HepG2 (cell line): ENCODE data around the gene TLX3. TPM values are rescaled to one million over a fixed set of nuclear protein-coding genes. Genes with fewer than 3 reads are reported as not detected.

Experiments
- ATAC-seq: fragments of 200-7000 bp; cut with Tn5 transposase; 3 replicates; pipeline ENCODE4 v1.9.1; 2020; ENCODE audit warnings: mild to moderate bottlenecking, moderate library complexity
- BruUV-seq: library from RNA; stranded (reverse); fragments of 400-500 nt; replicated peaks from 2 replicates; lab custom pipeline; 2021; lab: Mats Ljungman, UMichigan
- CTCF ChIA-PET: fragments of 300-600 bp; formaldehyde crosslinking; extraction: SDS; loops from one replicate; lab custom pipeline; 2021; ENCODE audit warnings: low total read pairs, inconsistent platforms, low intra/inter-chr PET ratio; lab: Yijun Ruan, JAX
- POLR2A ChIA-PET: fragments of 350-600 bp; sonication (Branson Sonifier 250); formaldehyde crosslinking; loops from one replicate; lab custom pipeline; 2020; ENCODE audit warnings: antibody characterized with exemption, inconsistent platforms; lab: Yijun Ruan, JAX
- DNase-seq: peaks from one replicate; pipeline ENCODE4 v3.0.0-alpha.2; 2015; ENCODE audit warnings: low spot score
- FAIRE-seq: peaks from 3 replicates; lab custom pipeline; 2011; peaks lifted over from hg19 to GRCh38; lab: Jason Lieb, UNC
- H2AFZ ChIP-seq: one replicate; pipeline ENCODE4 v1.6.1; 2011; ENCODE audit warnings: low read length, inconsistent platforms
- H3K27ac ChIP-seq: fragments of 300-600 bp; 3 replicates; pipeline ENCODE4 v1.8.0; 2011; ENCODE audit warnings: mixed run types, mild to moderate bottlenecking, mixed read lengths, low read length, inconsistent platforms; ENCODE audit not compliant: insufficient read depth; ENCODE audit errors: extremely low read length
- H3K27me3 ChIP-seq, 2 experiments: fragments of 200-600 bp in 1 of 2; 2 replicates in 1 of 2; 3 replicates in 1 of 2; pipeline versions ENCODE4 v1.6.0 to v1.8.0; 2011; ENCODE audit warnings: low read length in 2 of 2, mild to moderate bottlenecking in 2 of 2, moderate library complexity in 2 of 2, inconsistent platforms in 1 of 2; ENCODE audit not compliant: insufficient read depth in 2 of 2, control insufficient read depth in 1 of 2
- H3K36me3 ChIP-seq, 2 experiments: fragments of 200-600 bp in 1 of 2; replicated peaks in 1 of 2; 2 replicates in 1 of 2; 3 replicates in 1 of 2; pipeline versions ENCODE4 v1.5.1 to v1.8.0; 2011; ENCODE audit warnings: low read length in 2 of 2, inconsistent platforms in 1 of 2; ENCODE audit not compliant: insufficient read depth in 2 of 2, control insufficient read depth in 1 of 2
- H3K4me1 ChIP-seq: 2 replicates; pipeline ENCODE4 v1.5.1; 2012; ENCODE audit warnings: low read length, inconsistent platforms; ENCODE audit not compliant: insufficient read depth
- H3K4me2 ChIP-seq: 2 replicates; pipeline ENCODE4 v1.6.0; 2011; ENCODE audit warnings: low read depth, low read length, inconsistent platforms
- H3K4me3 ChIP-seq, 3 experiments: fragments of 200-600 bp in 1 of 3; sonication (generic), shearing (Covaris generic) in 1 of 3; replicated peaks in 1 of 3; 2 replicates each; pipeline ENCODE4 v1.5.1; 2011 to 2016; ENCODE audit warnings: low read length in 3 of 3, inconsistent platforms in 2 of 3, low read depth in 2 of 3, mild to moderate bottlenecking in 2 of 3, control low read depth in 1 of 3, mixed read lengths in 1 of 3; ENCODE audit not compliant: insufficient read depth in 1 of 3
- H3K79me2 ChIP-seq: one replicate; pipeline ENCODE4 v1.6.1; 2011; ENCODE audit warnings: low read length, inconsistent platforms; ENCODE audit not compliant: insufficient read depth
- H3K9ac ChIP-seq: 2 replicates; pipeline ENCODE4 v1.6.0; 2011; ENCODE audit warnings: mild to moderate bottlenecking, low read depth, low read length, inconsistent platforms; ENCODE audit not compliant: insufficient read depth
- H3K9me3 ChIP-seq: 2 replicates; pipeline ENCODE4 v1.5.1; 2012; ENCODE audit warnings: mild to moderate bottlenecking, low read length
- H4K20me1 ChIP-seq: 2 replicates; pipeline ENCODE4 v1.6.0; 2011; ENCODE audit warnings: inconsistent platforms, mild to moderate bottlenecking, low read length, moderate library complexity; ENCODE audit not compliant: insufficient read depth
- BHLHE40 ChIP-seq: IDR thresholded peaks from 2 replicates; pipeline ENCODE4 v1.6.1; 2011; ENCODE audit warnings: low read length, improper control_type of control experiment
- CBX5 ChIP-seq: sonication (generic); formaldehyde crosslinking; IDR thresholded peaks from 2 replicates; pipeline ENCODE4 v1.4.0; 2020; ENCODE audit warnings: missing genetic modification reagents, borderline replicate concordance
- CTCF ChIP-seq: sonication (generic); formaldehyde crosslinking; IDR thresholded peaks from 2 replicates; pipeline ENCODE4 v1.5.0; 2020; ENCODE audit warnings: mild to moderate bottlenecking, missing genetic modification reagents, moderate library complexity
- FOXJ3 ChIP-seq: sonication (generic); formaldehyde crosslinking; IDR thresholded peaks from 2 replicates; pipeline ENCODE4 v1.4.0; 2020; ENCODE audit warnings: missing genetic modification reagents, mild to moderate bottlenecking, borderline replicate concordance
- GLI4 ChIP-seq: sonication (generic); formaldehyde crosslinking; IDR thresholded peaks from 2 replicates; pipeline ENCODE4 v1.5.1; 2020; ENCODE audit warnings: missing genetic modification reagents, mild to moderate bottlenecking, moderate library complexity, borderline replicate concordance
- HBP1 ChIP-seq: IDR thresholded peaks from 2 replicates; pipeline ENCODE4 v1.6.1; 2016; ENCODE audit warnings: low read depth, control low read depth
- HINFP ChIP-seq: sonication (generic); formaldehyde crosslinking; IDR thresholded peaks from 2 replicates; pipeline ENCODE4 v1.4.0; 2020; ENCODE audit warnings: low read depth, mild to moderate bottlenecking, missing genetic modification reagents
- MAF1 ChIP-seq: sonication (generic); formaldehyde crosslinking; IDR thresholded peaks from 2 replicates; pipeline ENCODE4 v1.5.0; 2020; ENCODE audit warnings: missing genetic modification reagents, borderline replicate concordance
- MAFF ChIP-seq: IDR thresholded peaks from 2 replicates; pipeline ENCODE4 v1.6.1; 2011; ENCODE audit warnings: low read depth, low read length, improper control_type of control experiment
- SNRNP70 ChIP-seq: fragments of 200-400 bp; formaldehyde crosslinking; IDR thresholded peaks from 2 replicates; pipeline ENCODE4 v1.6.1; 2017; ENCODE audit warnings: mild to moderate bottlenecking, low read depth, low read length, moderate library complexity
- SOX6 ChIP-seq, 2 experiments: fragments of 450-650 bp in 1 of 2; sonication (generic) in 1 of 2; formaldehyde crosslinking in 1 of 2; IDR thresholded peaks; 2 replicates each; pipeline versions ENCODE4 v1.4.0 to v1.6.1; 2017 to 2020; ENCODE audit warnings: antibody characterized with exemption in 1 of 2, mild to moderate bottlenecking in 1 of 2, missing genetic modification reagents in 1 of 2
- XBP1 ChIP-seq: sonication (generic); formaldehyde crosslinking; IDR thresholded peaks from 2 replicates; pipeline ENCODE4 v1.5.0; 2020; ENCODE audit warnings: missing genetic modification reagents
- ZBTB7B ChIP-seq: sonication (generic); formaldehyde crosslinking; IDR thresholded peaks from 2 replicates; pipeline ENCODE4 v1.4.0; 2020; ENCODE audit warnings: missing genetic modification reagents
- ZNF296 ChIP-seq: sonication (generic); formaldehyde crosslinking; conservative IDR thresholded peaks from 2 replicates; pipeline ENCODE4 v1.5.0; 2020; ENCODE audit warnings: mild to moderate bottlenecking, missing genetic modification reagents
- ZNF3 ChIP-seq: IDR thresholded peaks from 2 replicates; pipeline ENCODE4 v1.7.0; 2017; ENCODE audit warnings: inconsistent platforms
- ZNF329 ChIP-seq: sonication (generic); formaldehyde crosslinking; IDR thresholded peaks from 2 replicates; pipeline ENCODE4 v1.9.0; 2021; ENCODE audit warnings: low read depth, mild to moderate bottlenecking, missing genetic modification reagents
- ZNF512B ChIP-seq: sonication (generic); formaldehyde crosslinking; IDR thresholded peaks from 2 replicates; pipeline ENCODE4 v1.5.1; 2020; ENCODE audit warnings: missing genetic modification reagents, mild to moderate bottlenecking, borderline replicate concordance
- ZNF777 ChIP-seq: sonication (generic); formaldehyde crosslinking; IDR thresholded peaks from 2 replicates; pipeline ENCODE4 v1.4.0; 2020; ENCODE audit warnings: missing genetic modification reagents
- WGBS: methylation state at CpG from one replicate; pipeline ENCODE4 v1.1.6; 2017; ENCODE audit warnings: low lambda C conversion rate; 5-methylcytosine and 5-hydroxymethylcytosine counted together
- in situ Hi-C: cut with HindIII; loops from 2 replicates; pipeline ENCODE4 v1.10.0; 2017; ENCODE audit warnings: low pct_unique_long_range_greater_than_20kb; ENCODE audit not compliant: extremely low pct_ligation_motif_present
- intact Hi-C: fragments of 100-400 bp; cut with micrococcal nuclease; formaldehyde crosslinking; loops from one replicate; pipeline ENCODE4 v1.10.0; 2022; ENCODE audit not compliant: unreplicated experiment
- polyA plus RNA-seq, 8 experiments: library from polyadenylated mRNA; depleted of rRNA in 3 of 8; stranded (reverse) in 7 of 8; unstranded in 1 of 8; fragments of >200 nt; fragmentation: Illumina TruSeq in 4 of 8; extraction: Trizol in 4 of 8; gene quantifications; 2 replicates each; pipeline versions ENCODE4 v1.2.1 to v1.2.3, GENCODE V29; 2011 to 2016; ENCODE audit warnings: low read depth in 4 of 8, missing spikeins in 1 of 8, mixed read lengths in 1 of 8; ENCODE audit not compliant: insufficient read depth in 1 of 8
- total RNA-seq, 5 experiments: library from RNA; depleted of rRNA; stranded (reverse); fragments of >200 nt; fragmentation: Illumina TruSeq; extraction: Trizol; gene quantifications; 2 replicates each; pipeline ENCODE4 v1.2.3, GENCODE V29; 2016; ENCODE audit warnings: low read depth in 1 of 5

Gene TLX3
- total and polyA plus RNA-seq, 2 of the 13 experiments (the other 11 are each of a cell fraction or from before 2014, with no cell fraction given) = not detected

GRCh38 chr5:171340491-171340890 lies 31.4 kb downstream of the TLX3 start:
- FAIRE-seq = no peak
- no peaks in the 10 kb centered on the region for H3K79me2 ChIP-seq
- no peaks in the 10 kb centered on the region for H3K36me3 ChIP-seq
- H3K9me3 ChIP-seq = no peaks in the 10 kb centered on the region
- H3K4me2 ChIP-seq = no peak overlapping the region
- no peak overlapping the region for H3K4me3 ChIP-seq
- no peak overlapping the region for H2AFZ ChIP-seq
- no peaks in the 10 kb centered on the region for H3K4me1 ChIP-seq
- no peak for ATAC-seq
- BruUV-seq = no TSS peak
- POLR2A ChIA-PET = no interaction called here
- H3K9ac ChIP-seq = no peak overlapping the region
- DNase-seq = peak; percentile 5
- intact Hi-C loops = loop anchor here (10.0 kb wide), 1 partner anchor 356 kb away; no protein-coding TSS in a partner anchor
- no peak overlapping the region for H3K27ac ChIP-seq
- no peaks in the 10 kb centered on the region for H4K20me1 ChIP-seq
- 0% methylated on average over 6 of the region's 6 CpGs for WGBS
- H3K27me3 ChIP-seq = peaks cover 2 to 26% of the 10 kb centered on the region in 2 experiments; a peak in 4 of 5 replicates
- CTCF ChIA-PET = interaction anchor here (1.3 kb wide), 1 partner anchor 133 kb away, joined by 3 read pairs; no protein-coding TSS in a partner anchor
- in situ Hi-C loops = loop anchor here (10.0 kb wide), 1 partner anchor 596 kb away; no protein-coding TSS in a partner anchor
- no peak for TF ChIP-seq MAFF
- no peak for TF ChIP-seq SOX6 (IDR thresholded peaks at IDR 0.05)
- TF ChIP-seq SOX6 (CRISPR knock-in tag; IDR thresholded peaks at IDR 0.05) = no peak
- no peak for TF ChIP-seq HINFP (CRISPR knock-in tag)
- TF ChIP-seq ZNF512B (CRISPR knock-in tag) = no peak
- no peak for TF ChIP-seq XBP1 (CRISPR knock-in tag)
- TF ChIP-seq ZNF777 = no peak
- TF ChIP-seq ZNF3 (CRISPR knock-in tag) = no peak
- TF ChIP-seq HBP1 (CRISPR knock-in tag) = no peak
- TF ChIP-seq ZNF296 = no peak
- TF ChIP-seq SNRNP70 = no peak
- TF ChIP-seq ZNF329 (CRISPR knock-in tag) = no peak
- no peak for TF ChIP-seq CBX5
- TF ChIP-seq MAF1 = no peak
- no peak for TF ChIP-seq GLI4
- TF ChIP-seq BHLHE40 = no peak
- TF ChIP-seq CTCF (CRISPR knock-in tag) = no peak
- no peak for TF ChIP-seq ZBTB7B (CRISPR knock-in tag)
- TF ChIP-seq FOXJ3 (CRISPR knock-in tag) = no peak
